CD4-positive, CD25-positive, alpha-beta regulatory T cell (primary cell): Measurements from ENCODE around the gene YWHAE. TPM values are rescaled to one million over a fixed set of nuclear protein-coding genes. Genes with fewer than 3 reads are reported as not detected.

Experiments
- ATAC-seq, 2 donors: fragments of 150-1000 bp; cut with Tn5 transposase; one replicate each; pipeline ENCODE4 v1.10.0; 2021; ENCODE audit warnings: low read depth in 2 of 2, moderate number of reproducible peaks in 2 of 2, moderate library complexity in 1 of 2
- DNase-seq, 3 donors: peaks; one replicate each; pipeline versions ENCODE4 v3.0.0 to v3.0.0-alpha.2; 2012 to 2022; ENCODE audit warnings: mixed read lengths in 1 of 3
- H3K27ac ChIP-seq: one replicate; pipeline ENCODE4 v1.7.0; 2013; ENCODE audit warnings: mild to moderate bottlenecking, low read length; ENCODE audit not compliant: insufficient read depth, poor library complexity, severe bottlenecking
- H3K27me3 ChIP-seq: one replicate; pipeline ENCODE4 v1.7.0; 2013; ENCODE audit warnings: low read length; ENCODE audit not compliant: control insufficient read depth, insufficient read depth
- H3K36me3 ChIP-seq: one replicate; pipeline ENCODE4 v1.7.0; 2013; ENCODE audit warnings: mild to moderate bottlenecking, low read length, moderate library complexity; ENCODE audit not compliant: control insufficient read depth, insufficient read depth
- H3K4me1 ChIP-seq: 2 replicates; pipeline ENCODE4 v1.7.0; 2013; ENCODE audit warnings: mild to moderate bottlenecking, low read length; ENCODE audit not compliant: insufficient read depth, control insufficient read depth, poor library complexity, severe bottlenecking
- H3K4me3 ChIP-seq: one replicate; pipeline ENCODE4 v1.7.0; 2013; ENCODE audit warnings: low read depth, mild to moderate bottlenecking, low read length, moderate library complexity
- H3K9me3 ChIP-seq, 2 experiments: 1 replicate in 1 of 2; 2 replicates in 1 of 2; pipeline ENCODE4 v1.7.0; 2013; ENCODE audit warnings: low read length in 2 of 2, mild to moderate bottlenecking in 1 of 2, moderate library complexity in 1 of 2; ENCODE audit not compliant: control insufficient read depth in 2 of 2
- H3K27ac Mint-ChIP-seq, 3 donors: one replicate each; pipeline ENCODE4 v1.8.0; 2020 to 2022; ENCODE audit warnings: mild to moderate bottlenecking in 3 of 3, mixed read lengths in 3 of 3, moderate library complexity in 2 of 3
- H3K27me3 Mint-ChIP-seq: one replicate; pipeline ENCODE4 v1.8.0; 2022; ENCODE audit warnings: mild to moderate bottlenecking, mixed read lengths
- H3K36me3 Mint-ChIP-seq: one replicate; pipeline ENCODE4 v1.8.0; 2020; ENCODE audit warnings: mixed read lengths
- H3K4me1 Mint-ChIP-seq, 4 donors: one replicate each; pipeline ENCODE4 v1.8.0; 2020 to 2022; ENCODE audit warnings: mixed read lengths in 4 of 4, mild to moderate bottlenecking in 1 of 4
- H3K4me3 Mint-ChIP-seq, 4 donors: one replicate each; pipeline ENCODE4 v1.8.0; 2020 to 2022; ENCODE audit warnings: mild to moderate bottlenecking in 4 of 4, mixed read lengths in 4 of 4, moderate library complexity in 3 of 4
- H3K9me3 Mint-ChIP-seq, 7 donors: one replicate each; pipeline ENCODE4 v1.8.0; 2020 to 2022; ENCODE audit warnings: mixed read lengths in 7 of 7, mild to moderate bottlenecking in 3 of 7, moderate library complexity in 2 of 7
- polyA plus RNA-seq, 4 donors: library from polyadenylated mRNA; unstranded; fragments of 300-500 nt; fragmentation: Illumina TruSeq; gene quantifications; one replicate each; pipeline ENCODE4 v1.2.3, GENCODE V29; 2021
- total RNA-seq: library from RNA; stranded (reverse); gene quantifications from one replicate; pipeline ENCODE4 v1.2.3, GENCODE V29; 2022

The YWHAE gene
- total and polyA plus RNA-seq, 5 donors from 2014 or later: 68.6 to 136 (median 92.2) TPM

- Mint-ChIP-seq H3K4me3 (peak overlapping the region in 2 of 4 donors; percentile 29 to 76), H3K36me3 (peaks cover 44% of the 10 kb centered on the region), H3K4me1 (peaks cover 9 to 42% (median 24%) of the 10 kb centered on the region in 4 donors), H3K27ac (peak overlapping the region; percentile 49 to 98 (median 81)), H3K9me3 (no peaks in the 10 kb centered on the region), H3K27me3 (no peaks in the 10 kb centered on the region)
- DNase-seq (no peak), ATAC-seq (peak in 1 of 2 donors; percentile 57)
- Histone ChIP-seq H3K4me3 (peak overlapping the region; percentile 58), H3K9me3 (no peaks in the 10 kb centered on the region), H3K4me1 (no peaks in the 10 kb centered on the region), H3K36me3 (peaks cover 72% of the 10 kb centered on the region), H3K27ac (peak overlapping the region; percentile 50), H3K27me3 (no peaks in the 10 kb centered on the region)
Measured at GRCh38 chr17:1347589-1348323, 52.3 kb downstream of the YWHAE start.

DNA sequence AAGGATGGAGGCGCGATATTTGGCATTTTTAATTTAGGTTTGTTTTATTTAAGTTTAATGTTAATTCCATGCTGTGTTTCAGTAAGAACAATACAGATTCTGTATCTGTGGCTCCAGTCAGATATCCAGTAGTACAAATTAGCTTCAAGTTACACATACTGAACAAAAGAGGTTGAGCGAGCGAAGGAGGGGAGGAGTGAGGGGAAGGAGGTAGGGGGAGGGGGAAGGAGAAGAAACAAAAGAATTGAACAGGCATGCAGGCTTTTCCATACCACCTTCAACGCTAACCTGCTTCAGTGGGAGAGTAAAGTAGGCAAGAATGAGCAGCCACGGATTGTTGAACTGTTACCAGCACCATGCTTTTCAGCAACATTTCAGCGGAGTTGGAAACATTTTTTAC lies 55.5 kb downstream of the YWHAE start:
- H3K4me3 Mint-ChIP-seq: no peak overlapping the region
- no peak overlapping the region for H3K27ac Mint-ChIP-seq
- Histone ChIP-seq H3K27me3 (no peaks in the 10 kb centered on the region), H3K9me3 (no peaks in the 10 kb centered on the region), H3K36me3 (peaks cover 50% of the 10 kb centered on the region), H3K27ac (no peak overlapping the region), H3K4me1 (no peaks in the 10 kb centered on the region), H3K4me3 (no peak overlapping the region)
- peaks cover 14 to 39% (median 20%) of the 10 kb centered on the region in 4 donors for H3K4me1 Mint-ChIP-seq
- no peak for ATAC-seq
- H3K36me3 Mint-ChIP-seq: peaks cover 30% of the 10 kb centered on the region
- H3K27me3 Mint-ChIP-seq: no peaks in the 10 kb centered on the region
- H3K9me3 Mint-ChIP-seq: no peaks in the 10 kb centered on the region
- no peak for DNase-seq

GRCh38 chr17:1343554-1343953 lies 56.5 kb downstream of the YWHAE start:
- H3K27me3 Mint-ChIP-seq: no peaks in the 10 kb centered on the region
- Histone ChIP-seq H3K27ac (no peak overlapping the region), H3K4me3 (no peak overlapping the region), H3K36me3 (peaks cover 46% of the 10 kb centered on the region), H3K9me3 (no peaks in the 10 kb centered on the region), H3K4me1 (no peaks in the 10 kb centered on the region), H3K27me3 (no peaks in the 10 kb centered on the region)
- H3K4me1 Mint-ChIP-seq: peaks cover 14 to 42% (median 20%) of the 10 kb centered on the region in 4 donors
- no peak for ATAC-seq
- H3K27ac Mint-ChIP-seq: peak overlapping the region in 1 of 3 donors; percentile 34
- H3K4me3 Mint-ChIP-seq: no peak overlapping the region
- DNase-seq: no peak
- H3K36me3 Mint-ChIP-seq: peaks cover 30% of the 10 kb centered on the region
- no peaks in the 10 kb centered on the region for H3K9me3 Mint-ChIP-seq

- H3K4me1 ChIP-seq: no peaks in the 10 kb centered on the region
- H3K27me3 ChIP-seq: no peaks in the 10 kb centered on the region
- DNase-seq: no peak
- H3K27ac Mint-ChIP-seq: no peak overlapping the region
- H3K36me3 ChIP-seq: peaks cover 22% of the 10 kb centered on the region
- no peaks in the 10 kb centered on the region for H3K9me3 ChIP-seq
- H3K27ac ChIP-seq: no peak overlapping the region
- H3K27me3 Mint-ChIP-seq: no peaks in the 10 kb centered on the region
- H3K4me1 Mint-ChIP-seq: peaks cover 0 to 23% (median 9%) of the 10 kb centered on the region in 4 donors
- no peak overlapping the region for H3K4me3 Mint-ChIP-seq
- H3K36me3 Mint-ChIP-seq: peaks cover 20% of the 10 kb centered on the region
- H3K9me3 Mint-ChIP-seq: no peaks in the 10 kb centered on the region
- no peak for ATAC-seq
- no peak overlapping the region for H3K4me3 ChIP-seq
Measured at GRCh38 chr17:1340371-1340770, 59.7 kb downstream of the YWHAE start.

DNA sequence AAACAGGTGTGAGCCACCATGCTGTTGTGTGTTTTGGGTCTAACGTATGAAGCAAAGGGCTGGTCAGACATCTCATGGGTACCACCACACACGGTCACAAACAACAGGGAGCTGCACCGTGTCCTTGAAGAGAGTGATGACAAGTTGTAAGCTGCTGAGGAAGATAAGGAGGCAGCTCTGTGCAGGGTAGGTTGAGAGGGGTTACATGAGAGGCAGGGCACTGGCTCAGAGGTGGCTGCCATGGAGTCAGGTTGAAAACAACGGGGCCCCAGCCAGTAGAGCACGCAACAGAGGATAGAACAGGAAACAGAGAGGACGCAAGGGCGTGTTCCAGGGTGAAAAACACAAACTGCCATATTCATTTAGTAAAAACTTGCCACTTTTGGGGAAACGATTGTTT lies 68.3 kb downstream of the YWHAE start:
- Histone ChIP-seq H3K36me3 (no peaks in the 10 kb centered on the region), H3K9me3 (no peaks in the 10 kb centered on the region), H3K4me3 (no peak overlapping the region), H3K27me3 (no peaks in the 10 kb centered on the region), H3K4me1 (peaks cover 12% of the 10 kb centered on the region), H3K27ac (no peak overlapping the region)
- DNase-seq (peak in 1 of 3 donors; percentile 70), ATAC-seq (peak; percentile 62 to 66)
- Mint-ChIP-seq H3K4me1 (peaks cover 3 to 13% (median 6%) of the 10 kb centered on the region in 4 donors), H3K36me3 (no peaks in the 10 kb centered on the region), H3K27me3 (no peaks in the 10 kb centered on the region), H3K4me3 (peak overlapping the region in 3 of 4 donors; percentile 17 to 72 (median 31)), H3K9me3 (no peaks in the 10 kb centered on the region), H3K27ac (peak overlapping the region in 1 of 3 donors; percentile 68)

- H3K36me3 ChIP-seq: no peaks in the 10 kb centered on the region
- H3K27me3 Mint-ChIP-seq: peaks cover 8% of the 10 kb centered on the region
- H3K4me1 Mint-ChIP-seq: peaks cover 3 to 13% (median 6%) of the 10 kb centered on the region in 4 donors
- no peaks in the 10 kb centered on the region for H3K9me3 ChIP-seq
- no peaks in the 10 kb centered on the region for H3K36me3 Mint-ChIP-seq
- peak overlapping the region in 1 of 3 donors; percentile 71 for H3K27ac Mint-ChIP-seq
- no peak overlapping the region for H3K4me3 ChIP-seq
- H3K9me3 Mint-ChIP-seq: no peaks in the 10 kb centered on the region
- peaks cover 12% of the 10 kb centered on the region for H3K4me1 ChIP-seq
- H3K27me3 ChIP-seq: no peaks in the 10 kb centered on the region
- H3K4me3 Mint-ChIP-seq: peak overlapping the region in 1 of 4 donors; percentile 9
- no peak for DNase-seq
- no peak for ATAC-seq
- H3K27ac ChIP-seq: no peak overlapping the region
Measured at GRCh38 chr17:1329745-1330343, 70.2 kb downstream of the YWHAE start.

DNA sequence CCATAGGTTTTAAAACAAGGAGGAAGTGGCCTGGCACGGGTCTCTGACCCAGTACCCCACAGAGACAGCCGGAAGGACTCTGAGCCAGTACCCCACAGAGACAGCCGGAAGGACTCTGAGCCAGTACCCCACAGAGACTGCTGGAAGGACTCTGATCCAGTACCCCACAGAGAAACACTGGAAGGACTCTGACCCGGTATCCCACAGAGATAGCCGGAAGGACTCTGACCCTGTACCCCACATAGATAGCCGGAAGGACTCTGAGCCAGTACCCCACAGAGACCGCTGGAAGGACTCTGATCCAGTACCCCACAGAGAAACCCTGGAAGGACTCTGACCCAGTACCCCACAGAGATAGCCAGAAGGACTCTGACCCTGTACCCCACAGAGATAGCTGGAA lies 71.6 kb downstream of the YWHAE start:
- Histone ChIP-seq H3K27ac (no peak overlapping the region), H3K27me3 (no peaks in the 10 kb centered on the region), H3K36me3 (no peaks in the 10 kb centered on the region), H3K4me3 (no peak overlapping the region), H3K4me1 (peaks cover 12% of the 10 kb centered on the region), H3K9me3 (no peaks in the 10 kb centered on the region)
- ATAC-seq (no peak), DNase-seq (no peak)
- Mint-ChIP-seq H3K9me3 (no peaks in the 10 kb centered on the region), H3K36me3 (no peaks in the 10 kb centered on the region), H3K4me3 (no peak overlapping the region), H3K27ac (no peak overlapping the region), H3K27me3 (peaks cover 8% of the 10 kb centered on the region), H3K4me1 (peaks cover 3 to 16% (median 6%) of the 10 kb centered on the region in 4 donors)
